ENCODE data around the gene GADD45G.

Gene GADD45G

GRCh38 chr9:89592963-89593726, 11.7 kb upstream of the GADD45G start:
- peak; percentile 9 for TF ChIP-seq CTCF (IDR thresholded peaks at IDR 0.05; ENCODE audit: low read length, missing control alignments)
- H3K4me3 ChIP-seq (replicated peaks; ENCODE audit: low read depth, low read length): no peak overlapping the region
- peak; percentile 17 for DNase-seq (ENCODE audit: low read depth)

GRCh38 chr9:89593727-89594427, 10.9 kb upstream of the GADD45G start:
- peak; percentile 76 for TF ChIP-seq CTCF (IDR thresholded peaks at IDR 0.05; ENCODE audit: low read length, missing control alignments)
- no peak overlapping the region for H3K4me3 ChIP-seq (replicated peaks; ENCODE audit: low read depth, low read length)
- peak; percentile 46 for DNase-seq (ENCODE audit: low read depth)

DNA sequence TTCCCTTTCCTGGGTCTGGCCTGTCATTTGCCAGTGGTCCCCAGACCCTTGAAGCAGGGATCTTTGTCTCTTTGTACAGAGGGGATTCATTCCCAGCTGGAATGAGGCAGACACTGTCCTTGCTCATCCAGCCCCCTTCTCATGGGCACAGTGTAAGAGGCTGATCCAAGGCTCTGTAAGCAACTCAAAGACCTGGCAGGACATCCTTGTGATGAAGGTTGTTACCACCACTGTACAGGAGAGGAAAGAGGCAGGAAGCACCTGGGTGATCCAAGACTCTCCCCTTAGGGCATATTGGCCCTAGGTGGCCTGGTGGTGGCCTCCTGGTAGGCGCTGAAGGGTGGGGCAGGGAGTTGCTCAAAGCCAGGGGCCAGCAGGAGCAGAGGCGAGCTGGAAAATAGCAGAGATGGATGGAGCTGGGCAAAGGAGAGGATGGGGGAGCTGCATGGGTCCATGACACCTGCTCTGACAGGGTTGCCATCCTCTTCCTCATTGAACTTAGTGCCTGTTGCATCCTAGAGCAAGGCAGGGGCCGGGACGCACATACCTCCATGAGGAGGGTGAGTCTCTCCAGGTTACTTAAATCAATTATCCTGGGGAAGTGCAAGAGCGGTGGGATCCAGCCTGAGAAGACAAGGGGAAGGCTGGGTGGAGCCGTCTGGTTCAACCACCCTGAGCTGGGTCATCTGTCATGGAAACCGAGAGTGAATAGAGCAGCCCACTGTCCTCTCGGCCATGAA, 9.8 kb upstream of the GADD45G start:
- no peak overlapping the region for H3K4me3 ChIP-seq (replicated peaks; ENCODE audit: low read depth, low read length)
- DNase-seq (ENCODE audit: low read depth): no peak
- TF ChIP-seq CTCF (IDR thresholded peaks at IDR 0.05; ENCODE audit: low read length, missing control alignments): no peak

- no peak for TF ChIP-seq CTCF (IDR thresholded peaks at IDR 0.05; ENCODE audit: low read length, missing control alignments)
- DNase-seq (ENCODE audit: low read depth): no peak
- H3K4me3 ChIP-seq (replicated peaks; ENCODE audit: low read depth, low read length): no peak overlapping the region
Observed at GRCh38 chr9:89595646-89596045, 9.2 kb upstream of the GADD45G start.

GRCh38 chr9:89596937-89597555, 7.8 kb upstream of the GADD45G start:
- H3K4me3 ChIP-seq (replicated peaks; ENCODE audit: low read depth, low read length): no peak overlapping the region
- TF ChIP-seq CTCF (IDR thresholded peaks at IDR 0.05; ENCODE audit: low read length, missing control alignments): no peak
- no peak for DNase-seq (ENCODE audit: low read depth)

GRCh38 chr9:89597711-89598362, 7.0 kb upstream of the GADD45G start:
- H3K4me3 ChIP-seq (replicated peaks; ENCODE audit: low read depth, low read length): no peak overlapping the region
- DNase-seq (ENCODE audit: low read depth): peak; percentile 76
- peak; percentile 88 for TF ChIP-seq CTCF (IDR thresholded peaks at IDR 0.05; ENCODE audit: low read length, missing control alignments)

All from fibroblast of pulmonary artery (primary cell).